Measurements from ENCODE around the gene SASH3. TPM values are rescaled to one million over a fixed set of nuclear protein-coding genes. Genes with fewer than 3 reads are reported as not detected.
A peak's percentile ranks its signal among the peaks of the same experiment; 100 is the strongest.
"Not testable (repeated sequence)": the region's sequence is repeated elsewhere in the genome, so short reads cannot be mapped to it uniquely, and the experiment has no call there.

Gene SASH3
- total and polyA plus RNA-seq, 5 donors from 2014 or later = 117 to 205 (median 191) TPM

GRCh38 chrX:129739578-129739977 lies 40.2 kb upstream of the SASH3 start:
- Histone ChIP-seq H3K36me3 (ENCODE audit: control insufficient read depth, insufficient read depth, low read length) (no peaks in the 10 kb centered on the region), H3K27ac (ENCODE audit: insufficient read depth, low read length, poor library complexity, severe bottlenecking) (no peak overlapping the region), H3K4me1 (ENCODE audit: control insufficient read depth, insufficient read depth, low read length, poor library complexity, severe bottlenecking) (peaks cover 21% of the 10 kb centered on the region), H3K4me3 (ENCODE audit: low read depth, low read length) (no peak overlapping the region), H3K9me3 (ENCODE audit: control insufficient read depth in 2 of 2, low read length in 2 of 2) (no peaks in the 10 kb centered on the region), H3K27me3 (ENCODE audit: control insufficient read depth, insufficient read depth, low read length) (no peaks in the 10 kb centered on the region)
- Mint-ChIP-seq H3K4me1 (peaks cover 7 to 50% (median 20%) of the 10 kb centered on the region in 4 donors), H3K27ac (peak overlapping the region in 1 of 3 donors; percentile 58), H3K36me3 (no peaks in the 10 kb centered on the region), H3K4me3 (no peak overlapping the region), H3K27me3 (no peaks in the 10 kb centered on the region), H3K9me3 (no peaks in the 10 kb centered on the region)
- no peak for DNase-seq
- no peak for ATAC-seq (ENCODE audit: low read depth in 2 of 2)

GRCh38 chrX:129741880-129742758 lies 37.6 kb upstream of the SASH3 start:
- Mint-ChIP-seq H3K36me3 (no peaks in the 10 kb centered on the region), H3K4me1 (peaks cover 0 to 48% (median 26%) of the 10 kb centered on the region in 4 donors), H3K27ac (peak overlapping the region in 2 of 3 donors; percentile 52 to 84), H3K4me3 (peak overlapping the region in 2 of 4 donors; percentile 14 to 53), H3K27me3 (no peaks in the 10 kb centered on the region), H3K9me3 (no peaks in the 10 kb centered on the region)
- Histone ChIP-seq H3K27me3 (ENCODE audit: control insufficient read depth, insufficient read depth, low read length) (no peaks in the 10 kb centered on the region), H3K4me3 (ENCODE audit: low read depth, low read length) (no peak overlapping the region), H3K27ac (ENCODE audit: insufficient read depth, low read length, poor library complexity, severe bottlenecking) (no peak overlapping the region), H3K4me1 (ENCODE audit: control insufficient read depth, insufficient read depth, low read length, poor library complexity, severe bottlenecking) (peaks cover 19% of the 10 kb centered on the region), H3K36me3 (ENCODE audit: control insufficient read depth, insufficient read depth, low read length) (no peaks in the 10 kb centered on the region), H3K9me3 (ENCODE audit: control insufficient read depth in 2 of 2, low read length in 2 of 2) (no peaks in the 10 kb centered on the region)
- DNase-seq (no peak), ATAC-seq (ENCODE audit: low read depth in 2 of 2) (no peak)

- Mint-ChIP-seq H3K4me3 (peak overlapping the region in 2 of 4 donors; percentile 14 to 53), H3K27ac (peak overlapping the region in 1 of 3 donors; percentile 84), H3K4me1 (peaks cover 0 to 44% (median 24%) of the 10 kb centered on the region in 4 donors)
- peak in 1 of 3 donors; percentile 37 for DNase-seq
- H3K9me3 ChIP-seq (ENCODE audit: control insufficient read depth in 2 of 2, low read length in 2 of 2); ATAC-seq (ENCODE audit: low read depth in 2 of 2); H3K27ac ChIP-seq (ENCODE audit: insufficient read depth, low read length, poor library complexity, severe bottlenecking); H3K36me3 Mint-ChIP-seq; H3K27me3 Mint-ChIP-seq; H3K9me3 Mint-ChIP-seq; H3K36me3 ChIP-seq (ENCODE audit: control insufficient read depth, insufficient read depth, low read length); H3K4me3 ChIP-seq (ENCODE audit: low read depth, low read length); H3K27me3 ChIP-seq (ENCODE audit: control insufficient read depth, insufficient read depth, low read length): not testable (repeated sequence)
- peaks cover 14% of the 10 kb centered on the region for H3K4me1 ChIP-seq (ENCODE audit: control insufficient read depth, insufficient read depth, low read length, poor library complexity, severe bottlenecking)
Measured at GRCh38 chrX:129742759-129743152, 37.0 kb upstream of the SASH3 start.

- Histone ChIP-seq H3K4me3 (ENCODE audit: low read depth, low read length) (no peak overlapping the region), H3K9me3 (ENCODE audit: control insufficient read depth in 2 of 2, low read length in 2 of 2) (no peaks in the 10 kb centered on the region), H3K4me1 (ENCODE audit: control insufficient read depth, insufficient read depth, low read length, poor library complexity, severe bottlenecking) (peaks cover 14% of the 10 kb centered on the region), H3K27me3 (ENCODE audit: control insufficient read depth, insufficient read depth, low read length) (no peaks in the 10 kb centered on the region), H3K27ac (ENCODE audit: insufficient read depth, low read length, poor library complexity, severe bottlenecking) (no peak overlapping the region), H3K36me3 (ENCODE audit: control insufficient read depth, insufficient read depth, low read length) (no peaks in the 10 kb centered on the region)
- no peaks in the 10 kb centered on the region for H3K36me3 Mint-ChIP-seq
- no peaks in the 10 kb centered on the region for H3K9me3 Mint-ChIP-seq
- no peak overlapping the region for H3K27ac Mint-ChIP-seq
- H3K27me3 Mint-ChIP-seq = no peaks in the 10 kb centered on the region
- ATAC-seq (ENCODE audit: low read depth in 2 of 2) (no peak), DNase-seq (no peak)
- H3K4me3 Mint-ChIP-seq = no peak overlapping the region
- H3K4me1 Mint-ChIP-seq = peaks cover 0 to 41% (median 23%) of the 10 kb centered on the region in 4 donors
Measured at GRCh38 chrX:129743821-129744220, 35.9 kb upstream of the SASH3 start.

GRCh38 chrX:129744861-129745321 lies 34.9 kb upstream of the SASH3 start:
- Mint-ChIP-seq H3K27ac (peak overlapping the region in 1 of 3 donors; percentile 21), H3K4me3 (peak overlapping the region in 2 of 4 donors; percentile 1 to 54), H3K27me3 (no peaks in the 10 kb centered on the region), H3K9me3 (no peaks in the 10 kb centered on the region), H3K4me1 (peaks cover 0 to 41% (median 23%) of the 10 kb centered on the region in 4 donors), H3K36me3 (no peaks in the 10 kb centered on the region)
- H3K27ac ChIP-seq (ENCODE audit: insufficient read depth, low read length, poor library complexity, severe bottlenecking) = no peak overlapping the region
- H3K27me3 ChIP-seq (ENCODE audit: control insufficient read depth, insufficient read depth, low read length) = no peaks in the 10 kb centered on the region
- H3K4me1 ChIP-seq (ENCODE audit: control insufficient read depth, insufficient read depth, low read length, poor library complexity, severe bottlenecking) = peaks cover 14% of the 10 kb centered on the region
- ATAC-seq (ENCODE audit: low read depth in 2 of 2) (peak; percentile 74 to 76), DNase-seq (peak in 1 of 3 donors; percentile 88)
- peak overlapping the region; percentile 35 for H3K4me3 ChIP-seq (ENCODE audit: low read depth, low read length)
- no peaks in the 10 kb centered on the region for H3K9me3 ChIP-seq (ENCODE audit: control insufficient read depth in 2 of 2, low read length in 2 of 2)
- no peaks in the 10 kb centered on the region for H3K36me3 ChIP-seq (ENCODE audit: control insufficient read depth, insufficient read depth, low read length)

GRCh38 chrX:129746557-129747470 lies 32.9 kb upstream of the SASH3 start:
- Mint-ChIP-seq H3K9me3 (no peaks in the 10 kb centered on the region), H3K27ac (no peak overlapping the region), H3K4me1 (peaks cover 0 to 43% (median 23%) of the 10 kb centered on the region in 4 donors), H3K36me3 (no peaks in the 10 kb centered on the region), H3K27me3 (no peaks in the 10 kb centered on the region), H3K4me3 (no peak overlapping the region)
- Histone ChIP-seq H3K4me3 (ENCODE audit: low read depth, low read length) (no peak overlapping the region), H3K27me3 (ENCODE audit: control insufficient read depth, insufficient read depth, low read length) (no peaks in the 10 kb centered on the region), H3K36me3 (ENCODE audit: control insufficient read depth, insufficient read depth, low read length) (no peaks in the 10 kb centered on the region), H3K4me1 (ENCODE audit: control insufficient read depth, insufficient read depth, low read length, poor library complexity, severe bottlenecking) (peaks cover 14% of the 10 kb centered on the region), H3K9me3 (ENCODE audit: control insufficient read depth in 2 of 2, low read length in 2 of 2) (no peaks in the 10 kb centered on the region), H3K27ac (ENCODE audit: insufficient read depth, low read length, poor library complexity, severe bottlenecking) (no peak overlapping the region)
- DNase-seq = no peak
- no peak for ATAC-seq (ENCODE audit: low read depth in 2 of 2)

GRCh38 chrX:129747533-129747932 lies 32.2 kb upstream of the SASH3 start:
- no peak overlapping the region for H3K4me3 ChIP-seq (ENCODE audit: low read depth, low read length)
- no peaks in the 10 kb centered on the region for H3K9me3 Mint-ChIP-seq
- H3K27ac Mint-ChIP-seq = no peak overlapping the region
- DNase-seq (no peak), ATAC-seq (ENCODE audit: low read depth in 2 of 2) (no peak)
- no peak overlapping the region for H3K27ac ChIP-seq (ENCODE audit: insufficient read depth, low read length, poor library complexity, severe bottlenecking)
- H3K36me3 Mint-ChIP-seq = no peaks in the 10 kb centered on the region
- peaks cover 14% of the 10 kb centered on the region for H3K4me1 ChIP-seq (ENCODE audit: control insufficient read depth, insufficient read depth, low read length, poor library complexity, severe bottlenecking)
- peaks cover 0 to 41% (median 24%) of the 10 kb centered on the region in 4 donors for H3K4me1 Mint-ChIP-seq
- no peak overlapping the region for H3K4me3 Mint-ChIP-seq
- H3K27me3 Mint-ChIP-seq = no peaks in the 10 kb centered on the region
- no peaks in the 10 kb centered on the region for H3K27me3 ChIP-seq (ENCODE audit: control insufficient read depth, insufficient read depth, low read length)
- no peaks in the 10 kb centered on the region for H3K9me3 ChIP-seq (ENCODE audit: control insufficient read depth in 2 of 2, low read length in 2 of 2)
- no peaks in the 10 kb centered on the region for H3K36me3 ChIP-seq (ENCODE audit: control insufficient read depth, insufficient read depth, low read length)
